HepG2 (cell line): ENCODE measurements around the gene OR11A1. TPM values are rescaled to one million over a fixed set of nuclear protein-coding genes. Genes with fewer than 3 reads are reported as not detected.

Source experiments
- ATAC-seq: fragments of 200-7000 bp; cut with Tn5 transposase; 3 replicates; pipeline ENCODE4 v1.9.1; 2020; ENCODE audit warnings: mild to moderate bottlenecking, moderate library complexity
- BruUV-seq: library from RNA; stranded (reverse); fragments of 400-500 nt; replicated peaks from 2 replicates; lab custom pipeline; 2021; lab: Mats Ljungman, UMichigan
- CTCF ChIA-PET: fragments of 300-600 bp; formaldehyde crosslinking; extraction: SDS; loops from one replicate; lab custom pipeline; 2021; ENCODE audit warnings: low total read pairs, inconsistent platforms, low intra/inter-chr PET ratio; lab: Yijun Ruan, JAX
- POLR2A ChIA-PET: fragments of 350-600 bp; sonication (Branson Sonifier 250); formaldehyde crosslinking; loops from one replicate; lab custom pipeline; 2020; ENCODE audit warnings: antibody characterized with exemption, inconsistent platforms; lab: Yijun Ruan, JAX
- DNase-seq: peaks from one replicate; pipeline ENCODE4 v3.0.0-alpha.2; 2015; ENCODE audit warnings: low spot score
- FAIRE-seq: peaks from 3 replicates; lab custom pipeline; 2011; peaks lifted over from hg19 to GRCh38; lab: Jason Lieb, UNC
- H2AFZ ChIP-seq: one replicate; pipeline ENCODE4 v1.6.1; 2011; ENCODE audit warnings: low read length, inconsistent platforms
- H3K27ac ChIP-seq: fragments of 300-600 bp; 3 replicates; pipeline ENCODE4 v1.8.0; 2011; ENCODE audit warnings: mixed run types, mild to moderate bottlenecking, mixed read lengths, low read length, inconsistent platforms; ENCODE audit not compliant: insufficient read depth; ENCODE audit errors: extremely low read length
- H3K27me3 ChIP-seq, 2 experiments: fragments of 200-600 bp in 1 of 2; 2 replicates in 1 of 2; 3 replicates in 1 of 2; pipeline versions ENCODE4 v1.6.0 to v1.8.0; 2011; ENCODE audit warnings: low read length in 2 of 2, mild to moderate bottlenecking in 2 of 2, moderate library complexity in 2 of 2, inconsistent platforms in 1 of 2; ENCODE audit not compliant: insufficient read depth in 2 of 2, control insufficient read depth in 1 of 2
- H3K36me3 ChIP-seq, 2 experiments: fragments of 200-600 bp in 1 of 2; replicated peaks in 1 of 2; 2 replicates in 1 of 2; 3 replicates in 1 of 2; pipeline versions ENCODE4 v1.5.1 to v1.8.0; 2011; ENCODE audit warnings: low read length in 2 of 2, inconsistent platforms in 1 of 2; ENCODE audit not compliant: insufficient read depth in 2 of 2, control insufficient read depth in 1 of 2
- H3K4me1 ChIP-seq: 2 replicates; pipeline ENCODE4 v1.5.1; 2012; ENCODE audit warnings: low read length, inconsistent platforms; ENCODE audit not compliant: insufficient read depth
- H3K4me2 ChIP-seq: 2 replicates; pipeline ENCODE4 v1.6.0; 2011; ENCODE audit warnings: low read depth, low read length, inconsistent platforms
- H3K4me3 ChIP-seq, 3 experiments: fragments of 200-600 bp in 1 of 3; sonication (generic), shearing (Covaris generic) in 1 of 3; replicated peaks in 1 of 3; 2 replicates each; pipeline ENCODE4 v1.5.1; 2011 to 2016; ENCODE audit warnings: low read length in 3 of 3, inconsistent platforms in 2 of 3, low read depth in 2 of 3, mild to moderate bottlenecking in 2 of 3, control low read depth in 1 of 3, mixed read lengths in 1 of 3; ENCODE audit not compliant: insufficient read depth in 1 of 3
- H3K79me2 ChIP-seq: one replicate; pipeline ENCODE4 v1.6.1; 2011; ENCODE audit warnings: low read length, inconsistent platforms; ENCODE audit not compliant: insufficient read depth
- H3K9ac ChIP-seq: 2 replicates; pipeline ENCODE4 v1.6.0; 2011; ENCODE audit warnings: mild to moderate bottlenecking, low read depth, low read length, inconsistent platforms; ENCODE audit not compliant: insufficient read depth
- H3K9me3 ChIP-seq: 2 replicates; pipeline ENCODE4 v1.5.1; 2012; ENCODE audit warnings: mild to moderate bottlenecking, low read length
- H4K20me1 ChIP-seq: 2 replicates; pipeline ENCODE4 v1.6.0; 2011; ENCODE audit warnings: inconsistent platforms, mild to moderate bottlenecking, low read length, moderate library complexity; ENCODE audit not compliant: insufficient read depth
- HNRNPK ChIP-seq: fragments of 200-400 bp; formaldehyde crosslinking; IDR thresholded peaks from 2 replicates; pipeline ENCODE4 v1.6.1; 2018; ENCODE audit warnings: low read length, low read depth, moderate library complexity, mild to moderate bottlenecking; ENCODE audit not compliant: poor library complexity, severe bottlenecking
- MBD4 ChIP-seq: IDR thresholded peaks from 2 replicates; pipeline ENCODE4 v1.6.1; 2012; ENCODE audit warnings: low read length, inconsistent platforms, borderline replicate concordance
- SATB2 ChIP-seq: sonication (generic); formaldehyde crosslinking; IDR thresholded peaks from 2 replicates; pipeline ENCODE4 v1.5.0; 2020; ENCODE audit warnings: missing genetic modification reagents
- ZNF510 ChIP-seq: sonication (generic); formaldehyde crosslinking; IDR thresholded peaks from 2 replicates; pipeline ENCODE4 v1.4.0; 2020; ENCODE audit warnings: low read depth, mild to moderate bottlenecking, missing genetic modification reagents
- ZNF629 ChIP-seq: sonication (generic); formaldehyde crosslinking; conservative IDR thresholded peaks from 2 replicates; pipeline ENCODE4 v1.5.0; 2020; ENCODE audit warnings: missing genetic modification reagents
- WGBS: methylation state at CpG from one replicate; pipeline ENCODE4 v1.1.6; 2017; ENCODE audit warnings: low lambda C conversion rate; 5-methylcytosine and 5-hydroxymethylcytosine counted together
- in situ Hi-C: cut with HindIII; loops from 2 replicates; pipeline ENCODE4 v1.10.0; 2017; ENCODE audit warnings: low pct_unique_long_range_greater_than_20kb; ENCODE audit not compliant: extremely low pct_ligation_motif_present
- intact Hi-C: fragments of 100-400 bp; cut with micrococcal nuclease; formaldehyde crosslinking; loops from one replicate; pipeline ENCODE4 v1.10.0; 2022; ENCODE audit not compliant: unreplicated experiment
- polyA plus RNA-seq, 8 experiments: library from polyadenylated mRNA; depleted of rRNA in 3 of 8; stranded (reverse) in 7 of 8; unstranded in 1 of 8; fragments of >200 nt; fragmentation: Illumina TruSeq in 4 of 8; extraction: Trizol in 4 of 8; gene quantifications; 2 replicates each; pipeline versions ENCODE4 v1.2.1 to v1.2.3, GENCODE V29; 2011 to 2016; ENCODE audit warnings: low read depth in 4 of 8, missing spikeins in 1 of 8, mixed read lengths in 1 of 8; ENCODE audit not compliant: insufficient read depth in 1 of 8
- total RNA-seq, 5 experiments: library from RNA; depleted of rRNA; stranded (reverse); fragments of >200 nt; fragmentation: Illumina TruSeq; extraction: Trizol; gene quantifications; 2 replicates each; pipeline ENCODE4 v1.2.3, GENCODE V29; 2016; ENCODE audit warnings: low read depth in 1 of 5
- TF ChIP-seq, protein P1 (sequence below): sonication (generic); formaldehyde crosslinking; IDR thresholded peaks from 2 replicates; pipeline ENCODE4 v1.4.0; 2020; ENCODE audit warnings: mild to moderate bottlenecking, missing genetic modification reagents
- TF ChIP-seq, protein P2 (sequence below): sonication (generic); formaldehyde crosslinking; IDR thresholded peaks from 2 replicates; pipeline ENCODE4 v1.5.1; 2020; ENCODE audit warnings: mild to moderate bottlenecking, missing genetic modification reagents, moderate library complexity
- TF ChIP-seq, protein P3 (sequence below): sonication (generic); formaldehyde crosslinking; IDR thresholded peaks from 2 replicates; pipeline ENCODE4 v1.8.1; 2023; ENCODE audit warnings: missing genetic modification reagents, mild to moderate bottlenecking, borderline replicate concordance
- TF ChIP-seq, protein P4 (sequence below): sonication (generic); formaldehyde crosslinking; IDR thresholded peaks from 2 replicates; pipeline ENCODE4 v1.5.0; 2020; ENCODE audit warnings: mild to moderate bottlenecking, missing genetic modification reagents, borderline replicate concordance
- TF ChIP-seq, protein P5 (sequence below): fragments of 450-650 bp; IDR thresholded peaks from 2 replicates; pipeline ENCODE4 v1.6.1; 2017; ENCODE audit warnings: mild to moderate bottlenecking

Gene OR11A1
- total and polyA plus RNA-seq, 2 of the 13 experiments (the other 11 are each of a cell fraction or from before 2014, with no cell fraction given) = not detected

DNA sequence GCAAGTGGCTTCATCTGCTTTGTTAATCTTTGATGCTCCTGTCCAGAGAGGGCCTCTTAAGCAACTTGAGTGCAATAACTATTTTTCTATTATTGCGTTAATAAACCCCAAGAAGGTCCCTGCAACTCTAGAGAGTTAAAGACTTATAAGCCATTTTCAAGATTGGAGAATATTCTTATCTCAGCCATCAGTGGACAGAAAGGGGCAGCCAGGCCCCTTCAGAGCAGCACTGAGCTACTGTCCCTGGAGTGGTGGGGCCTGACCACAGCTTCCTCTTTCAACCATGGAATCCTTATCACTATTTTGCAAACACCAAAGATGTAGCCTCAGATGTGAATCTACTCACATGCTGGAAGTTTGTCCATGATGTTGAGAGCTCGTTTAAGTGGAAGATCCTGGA is 33.7 kb upstream of the OR11A1 start:
- H3K9ac ChIP-seq = no peak overlapping the region
- intact Hi-C loops (no loop called here), in situ Hi-C loops (no loop called here)
- TF ChIP-seq, protein P1, sequence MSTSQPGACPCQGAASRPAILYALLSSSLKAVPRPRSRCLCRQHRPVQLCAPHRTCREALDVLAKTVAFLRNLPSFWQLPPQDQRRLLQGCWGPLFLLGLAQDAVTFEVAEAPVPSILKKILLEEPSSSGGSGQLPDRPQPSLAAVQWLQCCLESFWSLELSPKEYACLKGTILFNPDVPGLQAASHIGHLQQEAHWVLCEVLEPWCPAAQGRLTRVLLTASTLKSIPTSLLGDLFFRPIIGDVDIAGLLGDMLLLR (CRISPR knock-in tag) = no peak
- TF ChIP-seq, protein P2, sequence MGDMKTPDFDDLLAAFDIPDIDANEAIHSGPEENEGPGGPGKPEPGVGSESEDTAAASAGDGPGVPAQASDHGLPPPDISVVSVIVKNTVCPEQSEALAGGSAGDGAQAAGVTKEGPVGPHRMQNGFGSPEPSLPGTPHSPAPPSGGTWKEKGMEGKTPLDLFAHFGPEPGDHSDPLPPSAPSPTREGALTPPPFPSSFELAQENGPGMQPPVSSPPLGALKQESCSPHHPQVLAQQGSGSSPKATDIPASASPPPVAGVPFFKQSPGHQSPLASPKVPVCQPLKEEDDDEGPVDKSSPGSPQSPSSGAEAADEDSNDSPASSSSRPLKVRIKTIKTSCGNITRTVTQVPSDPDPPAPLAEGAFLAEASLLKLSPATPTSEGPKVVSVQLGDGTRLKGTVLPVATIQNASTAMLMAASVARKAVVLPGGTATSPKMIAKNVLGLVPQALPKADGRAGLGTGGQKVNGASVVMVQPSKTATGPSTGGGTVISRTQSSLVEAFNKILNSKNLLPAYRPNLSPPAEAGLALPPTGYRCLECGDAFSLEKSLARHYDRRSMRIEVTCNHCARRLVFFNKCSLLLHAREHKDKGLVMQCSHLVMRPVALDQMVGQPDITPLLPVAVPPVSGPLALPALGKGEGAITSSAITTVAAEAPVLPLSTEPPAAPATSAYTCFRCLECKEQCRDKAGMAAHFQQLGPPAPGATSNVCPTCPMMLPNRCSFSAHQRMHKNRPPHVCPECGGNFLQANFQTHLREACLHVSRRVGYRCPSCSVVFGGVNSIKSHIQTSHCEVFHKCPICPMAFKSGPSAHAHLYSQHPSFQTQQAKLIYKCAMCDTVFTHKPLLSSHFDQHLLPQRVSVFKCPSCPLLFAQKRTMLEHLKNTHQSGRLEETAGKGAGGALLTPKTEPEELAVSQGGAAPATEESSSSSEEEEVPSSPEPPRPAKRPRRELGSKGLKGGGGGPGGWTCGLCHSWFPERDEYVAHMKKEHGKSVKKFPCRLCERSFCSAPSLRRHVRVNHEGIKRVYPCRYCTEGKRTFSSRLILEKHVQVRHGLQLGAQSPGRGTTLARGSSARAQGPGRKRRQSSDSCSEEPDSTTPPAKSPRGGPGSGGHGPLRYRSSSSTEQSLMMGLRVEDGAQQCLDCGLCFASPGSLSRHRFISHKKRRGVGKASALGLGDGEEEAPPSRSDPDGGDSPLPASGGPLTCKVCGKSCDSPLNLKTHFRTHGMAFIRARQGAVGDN (CRISPR knock-in tag) = no peak
- TF ChIP-seq MBD4 (no peak), ZNF629 (CRISPR knock-in tag) (no peak), SATB2 (CRISPR knock-in tag) (no peak), ZNF510 (no peak), HNRNPK (no peak)
- TF ChIP-seq, protein P3, sequence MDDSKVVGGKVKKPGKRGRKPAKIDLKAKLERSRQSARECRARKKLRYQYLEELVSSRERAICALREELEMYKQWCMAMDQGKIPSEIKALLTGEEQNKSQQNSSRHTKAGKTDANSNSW (CRISPR knock-in tag) = no peak
- TF ChIP-seq, protein P4, sequence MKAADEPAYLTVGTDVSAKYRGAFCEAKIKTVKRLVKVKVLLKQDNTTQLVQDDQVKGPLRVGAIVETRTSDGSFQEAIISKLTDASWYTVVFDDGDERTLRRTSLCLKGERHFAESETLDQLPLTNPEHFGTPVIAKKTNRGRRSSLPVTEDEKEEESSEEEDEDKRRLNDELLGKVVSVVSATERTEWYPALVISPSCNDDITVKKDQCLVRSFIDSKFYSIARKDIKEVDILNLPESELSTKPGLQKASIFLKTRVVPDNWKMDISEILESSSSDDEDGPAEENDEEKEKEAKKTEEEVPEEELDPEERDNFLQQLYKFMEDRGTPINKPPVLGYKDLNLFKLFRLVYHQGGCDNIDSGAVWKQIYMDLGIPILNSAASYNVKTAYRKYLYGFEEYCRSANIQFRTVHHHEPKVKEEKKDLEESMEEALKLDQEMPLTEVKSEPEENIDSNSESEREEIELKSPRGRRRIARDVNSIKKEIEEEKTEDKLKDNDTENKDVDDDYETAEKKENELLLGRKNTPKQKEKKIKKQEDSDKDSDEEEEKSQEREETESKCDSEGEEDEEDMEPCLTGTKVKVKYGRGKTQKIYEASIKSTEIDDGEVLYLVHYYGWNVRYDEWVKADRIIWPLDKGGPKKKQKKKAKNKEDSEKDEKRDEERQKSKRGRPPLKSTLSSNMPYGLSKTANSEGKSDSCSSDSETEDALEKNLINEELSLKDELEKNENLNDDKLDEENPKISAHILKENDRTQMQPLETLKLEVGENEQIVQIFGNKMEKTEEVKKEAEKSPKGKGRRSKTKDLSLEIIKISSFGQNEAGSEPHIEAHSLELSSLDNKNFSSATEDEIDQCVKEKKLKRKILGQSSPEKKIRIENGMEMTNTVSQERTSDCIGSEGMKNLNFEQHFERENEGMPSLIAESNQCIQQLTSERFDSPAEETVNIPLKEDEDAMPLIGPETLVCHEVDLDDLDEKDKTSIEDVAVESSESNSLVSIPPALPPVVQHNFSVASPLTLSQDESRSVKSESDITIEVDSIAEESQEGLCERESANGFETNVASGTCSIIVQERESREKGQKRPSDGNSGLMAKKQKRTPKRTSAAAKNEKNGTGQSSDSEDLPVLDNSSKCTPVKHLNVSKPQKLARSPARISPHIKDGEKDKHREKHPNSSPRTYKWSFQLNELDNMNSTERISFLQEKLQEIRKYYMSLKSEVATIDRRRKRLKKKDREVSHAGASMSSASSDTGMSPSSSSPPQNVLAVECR (CRISPR knock-in tag) = no peak
- TF ChIP-seq, protein P5, sequence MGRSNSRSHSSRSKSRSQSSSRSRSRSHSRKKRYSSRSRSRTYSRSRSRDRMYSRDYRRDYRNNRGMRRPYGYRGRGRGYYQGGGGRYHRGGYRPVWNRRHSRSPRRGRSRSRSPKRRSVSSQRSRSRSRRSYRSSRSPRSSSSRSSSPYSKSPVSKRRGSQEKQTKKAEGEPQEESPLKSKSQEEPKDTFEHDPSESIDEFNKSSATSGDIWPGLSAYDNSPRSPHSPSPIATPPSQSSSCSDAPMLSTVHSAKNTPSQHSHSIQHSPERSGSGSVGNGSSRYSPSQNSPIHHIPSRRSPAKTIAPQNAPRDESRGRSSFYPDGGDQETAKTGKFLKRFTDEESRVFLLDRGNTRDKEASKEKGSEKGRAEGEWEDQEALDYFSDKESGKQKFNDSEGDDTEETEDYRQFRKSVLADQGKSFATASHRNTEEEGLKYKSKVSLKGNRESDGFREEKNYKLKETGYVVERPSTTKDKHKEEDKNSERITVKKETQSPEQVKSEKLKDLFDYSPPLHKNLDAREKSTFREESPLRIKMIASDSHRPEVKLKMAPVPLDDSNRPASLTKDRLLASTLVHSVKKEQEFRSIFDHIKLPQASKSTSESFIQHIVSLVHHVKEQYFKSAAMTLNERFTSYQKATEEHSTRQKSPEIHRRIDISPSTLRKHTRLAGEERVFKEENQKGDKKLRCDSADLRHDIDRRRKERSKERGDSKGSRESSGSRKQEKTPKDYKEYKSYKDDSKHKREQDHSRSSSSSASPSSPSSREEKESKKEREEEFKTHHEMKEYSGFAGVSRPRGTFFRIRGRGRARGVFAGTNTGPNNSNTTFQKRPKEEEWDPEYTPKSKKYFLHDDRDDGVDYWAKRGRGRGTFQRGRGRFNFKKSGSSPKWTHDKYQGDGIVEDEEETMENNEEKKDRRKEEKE = no peak
- BruUV-seq = no TSS peak
- ATAC-seq (no peak), FAIRE-seq (no peak), DNase-seq (no peak)
- H3K9me3 ChIP-seq = no peaks in the 10 kb centered on the region
- H4K20me1 ChIP-seq = no peaks in the 10 kb centered on the region
- H3K36me3 ChIP-seq = no peaks in the 10 kb centered on the region
- no peak overlapping the region for H3K4me3 ChIP-seq
- H3K27ac ChIP-seq = no peak overlapping the region
- H3K27me3 ChIP-seq = no peaks in the 10 kb centered on the region
- WGBS = 23% methylated on average over 2 of the region's 2 CpGs
- H3K79me2 ChIP-seq = no peaks in the 10 kb centered on the region
- H2AFZ ChIP-seq = no peak overlapping the region
- H3K4me1 ChIP-seq = no peaks in the 10 kb centered on the region
- H3K4me2 ChIP-seq = no peak overlapping the region
- ChIA-PET CTCF (no interaction called here), POLR2A (no interaction called here)
